H7 (cell line): Measurements from ENCODE around the gene BMP6. TPM values are rescaled to one million over a fixed set of nuclear protein-coding genes. Genes with fewer than 3 reads are reported as not detected.

Source experiments
- DNase-seq: peaks from one replicate; pipeline ENCODE4 v3.0.0; 2012
- H3K27me3 ChIP-seq: 2 replicates; pipeline ENCODE4 v1.6.0; 2011; ENCODE audit warnings: mild to moderate bottlenecking, low read length; ENCODE audit not compliant: control insufficient read depth, insufficient read depth
- H3K36me3 ChIP-seq: replicated peaks from 2 replicates; pipeline ENCODE4 v1.5.1; 2011; ENCODE audit warnings: low read length; ENCODE audit not compliant: control insufficient read depth, insufficient read depth
- H3K4me3 ChIP-seq: 2 replicates; pipeline ENCODE4 v1.5.1; 2011; ENCODE audit warnings: low read depth, mild to moderate bottlenecking, control low read depth, low read length, moderate library complexity; ENCODE audit not compliant: insufficient read depth
- total RNA-seq: library from RNA; depleted of rRNA; stranded (reverse); fragments of >200 nt; shearing (Covaris generic); gene quantifications from 2 replicates; pipeline ENCODE4 v1.2.3, GENCODE V29; 2014

The BMP6 gene
- total RNA-seq, 1 experiment from 2014 or later, result 0.73 TPM

DNA sequence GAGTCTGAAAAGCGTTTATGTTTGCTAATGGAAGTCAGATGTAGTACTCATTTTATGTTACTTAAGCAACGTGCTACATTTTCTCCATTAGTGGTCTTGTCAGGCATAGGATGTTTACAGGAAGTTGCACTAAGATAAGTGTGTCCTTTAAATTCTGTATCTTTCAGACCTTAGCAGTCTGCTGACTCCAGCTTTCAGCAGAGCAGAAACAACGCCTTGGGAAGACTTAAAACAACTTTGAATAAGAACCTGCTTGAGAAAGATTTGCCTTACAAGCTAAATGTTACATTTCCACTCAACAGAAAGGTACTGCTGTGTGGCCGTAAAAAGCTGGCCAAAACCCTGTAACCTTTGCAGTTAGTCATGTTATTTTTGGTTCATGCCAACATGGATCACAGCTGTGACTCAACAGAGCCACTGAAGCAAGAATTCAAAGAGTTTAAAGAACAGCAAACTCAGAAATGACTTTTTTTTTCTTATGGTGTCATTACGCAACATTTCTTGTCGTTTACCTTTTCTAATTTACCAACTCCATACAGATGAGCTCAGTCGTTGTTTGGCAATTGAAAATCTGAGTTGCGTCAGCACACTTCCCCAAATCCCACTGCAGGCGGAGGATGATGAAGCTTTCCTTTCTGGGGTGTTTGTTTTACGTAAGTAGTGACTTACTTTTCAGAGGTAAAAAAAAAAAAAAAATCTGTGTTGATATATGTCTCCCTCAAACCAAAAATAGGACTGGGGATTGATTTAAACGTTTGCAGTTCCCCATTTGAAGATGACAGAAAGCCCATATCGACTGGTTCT, 27.9 kb upstream of the BMP6 start:
- H3K4me3 ChIP-seq, result no peak overlapping the region
- no peaks in the 10 kb centered on the region for H3K36me3 ChIP-seq
- no peaks in the 10 kb centered on the region for H3K27me3 ChIP-seq
- DNase-seq, result no peak

DNA sequence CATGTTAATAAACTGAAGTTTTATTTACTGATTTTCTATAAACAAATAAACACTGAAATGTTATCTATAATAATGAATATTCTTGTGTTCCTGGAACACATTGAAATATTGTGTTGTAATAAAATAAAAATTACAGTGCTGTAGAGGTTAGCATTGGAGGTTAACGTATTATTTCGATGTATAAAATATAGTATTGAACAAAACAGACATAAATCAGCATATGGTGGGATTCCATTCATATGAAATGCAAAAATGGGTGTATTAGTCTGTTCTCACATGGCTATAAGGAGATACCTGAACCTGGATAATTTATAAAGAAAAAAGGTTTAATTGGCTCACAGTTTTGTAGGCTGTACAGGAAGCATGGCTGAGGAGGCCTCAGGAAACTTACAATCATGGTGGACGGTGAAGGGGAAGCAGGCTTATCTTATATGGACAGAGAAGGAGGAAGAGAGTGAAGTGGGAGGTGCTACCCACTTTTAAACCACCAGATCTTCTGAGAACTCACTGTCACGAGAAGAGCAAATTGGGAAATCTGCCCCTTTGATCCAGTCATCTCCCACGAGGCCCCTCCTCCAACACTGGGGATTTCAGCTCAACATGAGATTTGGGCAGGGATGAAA, 24.6 kb upstream of the BMP6 start:
- no peaks in the 10 kb centered on the region for H3K36me3 ChIP-seq
- no peak overlapping the region for H3K4me3 ChIP-seq
- H3K27me3 ChIP-seq, result no peaks in the 10 kb centered on the region
- DNase-seq, result no peak

DNA sequence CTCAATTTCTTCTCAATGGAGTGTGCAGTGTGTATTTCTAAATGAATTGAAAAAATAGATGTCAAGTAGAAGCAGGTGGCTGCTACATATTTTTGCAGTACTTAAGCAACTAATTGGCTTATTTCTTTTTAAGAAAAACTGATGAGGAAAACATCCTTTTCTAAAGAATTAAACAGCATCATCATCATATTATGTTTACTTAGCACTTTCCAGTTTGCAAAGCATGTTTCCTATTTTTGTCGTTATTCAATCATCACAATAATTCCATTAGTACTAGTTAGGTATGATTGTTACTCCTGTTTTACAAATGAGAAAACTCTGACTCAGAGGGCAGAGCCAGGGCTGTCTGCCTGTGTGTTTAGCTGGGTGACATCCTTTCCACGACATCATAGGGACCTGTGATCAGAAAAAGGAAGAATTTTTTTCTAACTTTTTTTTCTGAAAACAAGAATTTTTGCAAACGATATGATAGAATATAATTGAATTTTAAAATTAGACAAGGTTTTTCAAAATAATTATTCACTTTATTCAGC, 22.7 kb upstream of the BMP6 start:
- Histone ChIP-seq H3K27me3 (no peaks in the 10 kb centered on the region), H3K36me3 (no peaks in the 10 kb centered on the region), H3K4me3 (no peak overlapping the region)
- DNase-seq, result no peak

DNA sequence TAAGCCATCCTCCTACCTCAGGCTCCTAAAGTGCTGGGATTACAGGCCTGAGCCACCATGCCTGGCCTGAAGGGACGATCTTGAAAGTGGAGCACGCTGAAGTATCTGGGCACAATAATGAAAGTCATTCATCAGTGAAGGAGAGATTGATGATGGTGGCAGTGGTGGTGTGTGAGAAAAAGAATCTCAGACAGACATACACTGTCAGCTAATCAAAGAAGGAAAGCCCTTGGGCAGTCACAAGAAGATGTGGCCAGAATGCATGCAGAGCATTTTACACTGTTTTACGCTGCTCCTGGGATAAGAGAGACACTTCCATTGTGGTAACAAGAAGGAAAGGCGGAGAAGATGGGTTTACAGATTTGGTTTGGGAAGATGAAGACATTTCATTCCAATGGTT, 20.4 kb upstream of the BMP6 start:
- no peaks in the 10 kb centered on the region for H3K36me3 ChIP-seq
- no peak for DNase-seq
- H3K4me3 ChIP-seq, result no peak overlapping the region
- no peaks in the 10 kb centered on the region for H3K27me3 ChIP-seq

DNA sequence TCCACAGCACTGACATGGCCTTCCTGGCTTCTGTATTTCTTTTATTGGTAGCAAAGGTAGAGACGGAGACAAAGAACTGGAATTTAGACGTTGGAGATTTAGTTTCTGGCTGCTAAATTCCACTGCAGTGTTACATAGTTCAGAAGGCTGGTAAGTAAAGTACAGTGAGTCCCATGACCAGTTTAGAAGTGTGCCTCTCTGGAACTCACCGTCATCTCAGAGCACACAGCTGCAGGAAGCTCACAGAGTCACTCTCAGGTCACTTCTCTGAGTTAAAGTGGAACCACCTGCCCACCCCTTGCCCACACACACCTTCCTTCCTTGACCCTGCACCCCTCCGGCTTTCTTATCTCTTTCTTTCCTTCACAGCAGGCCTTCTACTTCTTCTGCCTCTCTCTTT, 19.6 kb upstream of the BMP6 start:
- Histone ChIP-seq H3K4me3 (no peak overlapping the region), H3K36me3 (no peaks in the 10 kb centered on the region), H3K27me3 (no peaks in the 10 kb centered on the region)
- DNase-seq, result no peak

DNA sequence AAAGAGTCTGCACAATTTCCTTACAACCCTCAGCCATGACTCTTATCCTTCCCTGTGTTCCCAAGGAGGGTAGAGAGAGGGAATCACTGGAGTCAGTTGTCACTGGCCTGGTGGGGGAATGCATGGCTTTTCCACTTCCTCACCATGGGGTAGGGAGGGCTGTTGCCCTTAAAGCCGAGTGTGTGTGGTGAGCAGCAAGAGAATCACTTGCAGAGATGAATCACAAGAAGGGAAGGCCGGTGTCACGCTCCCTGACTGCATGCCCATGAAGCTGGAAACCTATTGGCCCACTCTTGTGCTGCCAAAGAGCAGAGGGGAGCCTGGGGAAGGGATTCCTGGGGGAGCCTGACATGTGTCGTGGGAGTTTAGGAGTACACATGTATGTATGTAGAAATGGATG, 18.1 kb upstream of the BMP6 start:
- Histone ChIP-seq H3K27me3 (no peaks in the 10 kb centered on the region), H3K36me3 (no peaks in the 10 kb centered on the region), H3K4me3 (no peak overlapping the region)
- no peak for DNase-seq

DNA sequence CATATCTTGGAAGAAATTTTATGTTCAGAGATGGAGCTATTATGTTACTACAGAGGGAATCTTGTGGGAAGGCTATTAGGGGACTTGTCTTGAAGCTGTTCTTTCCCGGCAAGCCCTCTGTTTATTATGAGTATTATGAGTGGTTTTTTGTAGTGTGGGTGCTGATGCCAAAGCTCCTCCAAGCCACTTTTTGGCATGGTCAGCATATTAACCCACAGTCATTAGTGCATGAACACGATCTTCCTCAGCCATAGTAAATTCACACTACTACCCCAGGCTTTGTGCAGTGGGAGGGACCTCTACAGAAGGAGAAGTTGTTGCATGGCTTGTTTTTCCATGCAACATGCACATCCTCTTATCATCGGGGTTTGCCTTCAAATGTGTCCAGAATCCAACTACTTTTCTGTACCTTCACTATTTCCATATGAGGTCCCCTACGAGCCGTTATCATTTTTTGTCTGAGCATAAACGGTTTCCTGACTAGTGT, 6.5 kb upstream of the BMP6 start:
- DNase-seq, result no peak
- Histone ChIP-seq H3K27me3 (peaks cover 16% of the 10 kb centered on the region), H3K4me3 (no peak overlapping the region), H3K36me3 (no peaks in the 10 kb centered on the region)

DNA sequence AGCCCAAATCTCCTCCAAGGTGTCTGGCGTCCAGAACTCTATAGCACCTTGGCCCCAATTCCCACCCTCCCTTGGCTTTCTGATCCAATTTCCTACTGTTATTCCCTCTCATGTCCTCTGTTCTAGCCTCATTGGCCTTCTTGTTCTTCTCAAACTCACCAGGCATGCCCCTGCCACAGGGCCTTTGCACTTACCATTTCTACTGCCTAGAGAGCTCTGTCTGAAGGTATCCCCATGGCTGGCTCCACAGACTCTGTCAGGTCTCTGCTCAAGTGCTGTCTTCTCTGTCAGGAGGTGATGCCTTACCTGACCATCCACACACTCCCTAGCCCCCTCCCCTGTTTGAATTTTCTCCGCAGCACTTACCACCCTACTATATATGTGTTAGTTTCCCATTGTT, 5.6 kb upstream of the BMP6 start:
- Histone ChIP-seq H3K4me3 (no peak overlapping the region), H3K27me3 (peaks cover 25% of the 10 kb centered on the region), H3K36me3 (no peaks in the 10 kb centered on the region)
- DNase-seq, result no peak

DNA sequence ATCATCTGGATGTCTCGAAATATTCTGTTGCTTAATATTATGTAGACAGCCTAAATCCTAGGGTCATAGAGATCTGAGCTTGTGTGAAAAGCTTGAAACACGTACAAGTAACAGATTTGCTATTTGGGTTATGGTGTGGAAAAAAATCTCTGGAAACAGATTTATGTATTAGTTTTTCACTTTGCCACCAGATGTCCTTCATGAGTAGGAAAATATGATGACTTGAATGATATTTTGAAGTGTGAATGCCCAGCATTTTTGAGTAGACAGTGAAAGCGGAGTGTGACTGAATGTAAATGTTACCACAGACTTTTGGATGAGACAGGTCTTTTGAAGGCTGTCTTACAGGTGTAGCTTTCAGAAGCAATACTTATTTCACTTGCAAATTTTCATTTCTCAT, 4.2 kb upstream of the BMP6 start:
- Histone ChIP-seq H3K27me3 (peaks cover 37% of the 10 kb centered on the region), H3K36me3 (no peaks in the 10 kb centered on the region), H3K4me3 (no peak overlapping the region)
- no peak for DNase-seq

DNA sequence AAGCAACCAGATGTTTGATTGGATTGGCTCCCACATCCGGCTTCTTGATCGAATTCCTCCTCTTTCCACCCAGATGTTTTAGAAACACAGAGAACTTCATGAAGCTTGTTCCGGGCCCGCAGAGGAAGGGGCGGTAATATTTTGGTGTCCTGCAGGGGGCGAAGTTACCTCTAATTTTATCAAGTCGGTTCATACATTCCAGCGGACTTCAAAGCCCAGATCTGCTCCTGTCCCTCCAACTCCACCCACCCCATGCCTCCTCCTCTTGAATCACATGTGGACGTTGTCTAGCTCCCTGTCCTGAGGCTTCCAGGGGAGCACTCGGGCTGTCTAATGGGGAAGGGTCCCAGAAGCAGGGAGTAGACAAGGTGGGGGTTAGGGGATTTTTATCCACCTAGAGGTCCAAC, 2.9 kb upstream of the BMP6 start:
- Histone ChIP-seq H3K27me3 (peaks cover 51% of the 10 kb centered on the region), H3K4me3 (no peak overlapping the region), H3K36me3 (no peaks in the 10 kb centered on the region)
- DNase-seq, result peak; percentile 69

DNA sequence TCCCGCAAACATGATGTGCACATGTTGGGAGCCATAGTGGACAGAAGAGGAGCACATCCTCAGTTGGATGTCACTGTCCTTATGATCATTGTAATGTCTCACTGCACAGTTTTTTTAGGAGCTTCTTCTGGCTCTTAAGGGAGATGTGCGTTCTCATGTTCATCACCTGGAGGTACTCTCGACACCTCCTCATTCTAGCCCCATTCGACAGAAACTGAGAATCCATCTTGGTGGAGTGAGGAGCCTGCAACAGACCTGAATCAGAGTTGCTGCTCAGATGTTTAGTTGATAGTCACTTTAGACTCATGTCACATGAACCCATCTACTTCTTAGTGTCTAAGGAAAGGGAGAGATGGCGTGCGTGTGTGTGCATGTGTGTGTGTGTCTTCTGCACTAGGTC, 2.3 kb upstream of the BMP6 start:
- H3K27me3 ChIP-seq, result peaks cover 56% of the 10 kb centered on the region
- H3K36me3 ChIP-seq, result no peaks in the 10 kb centered on the region
- DNase-seq, result no peak
- H3K4me3 ChIP-seq, result no peak overlapping the region

DNA sequence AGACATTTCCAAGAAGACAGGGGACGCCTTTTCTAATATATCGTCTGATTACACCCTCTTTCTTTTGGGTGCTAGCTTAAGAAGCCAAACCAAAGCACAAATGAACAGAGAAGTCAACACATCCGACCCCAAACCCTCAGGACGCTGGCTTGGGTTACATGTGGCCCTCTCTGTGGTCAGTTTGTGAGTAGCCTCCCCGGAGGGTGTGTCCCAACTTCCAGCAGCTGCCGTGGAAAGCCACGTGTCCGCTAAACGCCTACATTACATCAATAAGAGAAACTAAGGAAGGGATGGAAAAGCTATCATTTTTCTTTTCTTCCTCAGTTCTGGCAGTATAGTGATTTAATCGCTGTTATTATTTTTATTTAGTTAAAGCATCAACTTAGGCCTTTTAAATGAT, 487 bp upstream of the BMP6 start:
- no peak overlapping the region for H3K4me3 ChIP-seq
- peaks cover 68% of the 10 kb centered on the region for H3K27me3 ChIP-seq
- DNase-seq, result no peak
- no peaks in the 10 kb centered on the region for H3K36me3 ChIP-seq

DNA sequence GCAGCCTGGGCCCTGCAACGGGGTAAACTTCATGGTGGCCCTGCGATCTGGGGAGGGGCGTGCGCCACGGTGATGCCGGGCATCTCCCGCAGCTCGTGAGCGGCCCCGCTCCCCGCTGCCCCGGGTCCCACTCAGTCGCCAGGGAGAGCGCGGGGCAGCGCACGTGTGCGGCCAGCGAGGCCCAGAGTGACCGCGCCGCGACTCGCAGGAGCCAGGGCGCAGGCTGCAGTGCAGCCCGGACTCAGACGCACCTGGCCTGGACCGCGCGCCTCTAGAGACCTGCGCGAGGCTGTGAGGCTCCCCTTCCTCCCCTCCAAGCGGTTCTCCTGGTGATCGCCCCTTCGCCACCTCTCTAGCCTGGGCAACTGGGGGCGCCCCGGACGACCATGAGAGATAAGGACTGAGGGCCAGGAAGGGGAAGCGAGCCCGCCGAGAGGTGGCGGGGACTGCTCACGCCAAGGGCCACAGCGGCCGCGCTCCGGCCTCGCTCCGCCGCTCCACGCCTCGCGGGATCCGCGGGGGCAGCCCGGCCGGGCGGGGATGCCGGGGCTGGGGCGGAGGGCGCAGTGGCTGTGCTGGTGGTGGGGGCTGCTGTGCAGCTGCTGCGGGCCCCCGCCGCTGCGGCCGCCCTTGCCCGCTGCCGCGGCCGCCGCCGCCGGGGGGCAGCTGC, 652 bp downstream of the BMP6 start:
- peaks cover 70% of the 10 kb centered on the region for H3K27me3 ChIP-seq
- peak; percentile 84 for DNase-seq
- H3K4me3 ChIP-seq, result peak overlapping the region; percentile 57
- H3K36me3 ChIP-seq, result no peaks in the 10 kb centered on the region

DNA sequence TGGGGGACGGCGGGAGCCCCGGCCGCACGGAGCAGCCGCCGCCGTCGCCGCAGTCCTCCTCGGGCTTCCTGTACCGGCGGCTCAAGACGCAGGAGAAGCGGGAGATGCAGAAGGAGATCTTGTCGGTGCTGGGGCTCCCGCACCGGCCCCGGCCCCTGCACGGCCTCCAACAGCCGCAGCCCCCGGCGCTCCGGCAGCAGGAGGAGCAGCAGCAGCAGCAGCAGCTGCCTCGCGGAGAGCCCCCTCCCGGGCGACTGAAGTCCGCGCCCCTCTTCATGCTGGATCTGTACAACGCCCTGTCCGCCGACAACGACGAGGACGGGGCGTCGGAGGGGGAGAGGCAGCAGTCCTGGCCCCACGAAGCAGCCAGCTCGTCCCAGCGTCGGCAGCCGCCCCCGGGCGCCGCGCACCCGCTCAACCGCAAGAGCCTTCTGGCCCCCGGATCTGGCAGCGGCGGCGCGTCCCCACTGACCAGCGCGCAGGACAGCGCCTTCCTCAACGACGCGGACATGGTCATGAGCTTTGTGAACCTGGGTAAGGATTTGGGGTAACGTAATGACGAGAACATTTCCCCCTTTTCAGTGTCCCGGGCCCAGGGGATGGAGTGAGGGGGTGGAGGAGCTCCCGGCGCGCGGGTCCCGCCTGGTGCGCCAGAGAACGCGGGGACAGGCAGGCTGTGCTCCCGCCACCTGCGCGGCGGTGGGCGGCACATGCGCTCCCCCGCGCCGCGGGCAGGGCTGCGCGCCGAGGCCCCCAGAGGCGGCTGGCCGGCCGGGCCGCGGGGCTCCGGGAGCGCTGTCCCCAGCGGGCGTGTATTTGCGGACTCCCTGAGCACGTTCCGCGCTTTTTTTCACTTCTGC, 1.4 kb downstream of the BMP6 start:
- Histone ChIP-seq H3K36me3 (no peaks in the 10 kb centered on the region), H3K4me3 (peak overlapping the region; percentile 32), H3K27me3 (peaks cover 70% of the 10 kb centered on the region)
- peak; percentile 82 for DNase-seq
